H1 (cell line): ENCODE data around the gene YARS2. TPM values are rescaled to one million over a fixed set of nuclear protein-coding genes. Genes with fewer than 3 reads are reported as not detected.

ENCODE experiments used
- BCL11A ChIP-seq, 2 experiments: IDR thresholded peaks; one replicate each; pipeline ENCODE4 v1.6.1; 2011; ENCODE audit warnings: low read depth in 2 of 2, low read length in 2 of 2, mild to moderate bottlenecking in 2 of 2
- KDM4A ChIP-seq: IDR thresholded peaks from one replicate; pipeline ENCODE4 v1.7.1; 2012; ENCODE audit warnings: low read depth, mild to moderate bottlenecking, moderate library complexity, low read length, inconsistent platforms; ENCODE audit not compliant: severe bottlenecking
- polyA plus RNA-seq, 7 experiments: library from polyadenylated mRNA; depleted of rRNA in 3 of 7; stranded (reverse) in 5 of 7; unstranded in 2 of 7; fragments of >200 nt in 5 of 7; fragments of 200-250 nt in 2 of 7; gene quantifications; 1 replicate in 5 of 7; 2 replicates in 1 of 7; 4 replicates in 1 of 7; pipeline versions ENCODE4 v1.2.1 to v1.2.3, GENCODE V29; 2011 to 2013; ENCODE audit warnings: missing spikeins in 2 of 7, mixed read lengths in 2 of 7
- total RNA-seq: library from RNA; stranded (reverse); fragmentation: NEBNext Ultra II Directional; extraction: Animal tissue kit (Norgen Biotek cat#: 25700); gene quantifications from 2 replicates; pipeline ENCODE4 v1.2.1, GENCODE V29; 2021
- TF ChIP-seq, protein P1 (sequence below): IDR thresholded peaks from 2 replicates; pipeline ENCODE4 v1.6.1; 2011; ENCODE audit warnings: low read length, improper control_type of control experiment

The YARS2 gene
- total and polyA plus RNA-seq, 2 of the 8 experiments (the other 6 are each of a cell fraction or from before 2014, with no cell fraction given): 29.9 to 41.4 TPM

DNA sequence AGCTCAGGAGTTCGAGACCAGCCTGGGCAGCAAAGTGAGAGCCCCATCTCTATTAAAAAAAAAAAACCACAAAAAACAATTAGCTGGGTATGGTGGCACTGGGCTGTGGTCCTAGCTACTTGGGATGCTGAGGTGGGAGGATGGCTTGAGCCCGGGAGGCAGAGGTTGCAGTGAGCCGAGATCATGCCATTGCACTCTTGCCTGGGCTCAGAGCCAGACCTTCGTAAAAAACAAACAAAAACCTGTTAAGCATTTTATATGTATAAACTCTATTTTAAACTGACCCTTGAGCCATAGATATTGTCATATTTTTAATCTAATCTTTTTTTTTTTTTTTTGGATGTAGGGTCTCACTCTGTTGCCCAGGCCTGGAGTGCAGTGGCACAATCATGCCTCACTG, 40.9 kb downstream of the YARS2 start (continued):
- TF ChIP-seq, protein P1, sequence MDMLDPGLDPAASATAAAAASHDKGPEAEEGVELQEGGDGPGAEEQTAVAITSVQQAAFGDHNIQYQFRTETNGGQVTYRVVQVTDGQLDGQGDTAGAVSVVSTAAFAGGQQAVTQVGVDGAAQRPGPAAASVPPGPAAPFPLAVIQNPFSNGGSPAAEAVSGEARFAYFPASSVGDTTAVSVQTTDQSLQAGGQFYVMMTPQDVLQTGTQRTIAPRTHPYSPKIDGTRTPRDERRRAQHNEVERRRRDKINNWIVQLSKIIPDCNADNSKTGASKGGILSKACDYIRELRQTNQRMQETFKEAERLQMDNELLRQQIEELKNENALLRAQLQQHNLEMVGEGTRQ: no peak
- no peak for TF ChIP-seq BCL11A (IDR thresholded peaks at IDR 0.05; ENCODE audit: low read depth in 2 of 2, low read length in 2 of 2)
- no peak for TF ChIP-seq KDM4A
